Gastrocnemius medialis (tissue), 4 donors: ENCODE measurements around the gene EVA1C. TPM values are rescaled to one million over a fixed set of nuclear protein-coding genes. Genes with fewer than 3 reads are reported as not detected.
"Not testable (repeated sequence)": the region's sequence is repeated elsewhere in the genome, so short reads cannot be mapped to it uniquely, and the experiment has no call there.

ENCODE experiments used
- ATAC-seq, 2 donors: fragments of 150-250 bp; one replicate each; pipeline ENCODE4 v1.9.1; 2016
- DNase-seq, 2 donors: peaks; one replicate each; pipeline ENCODE4 v3.0.0-alpha.2; 2019
- H3K27ac ChIP-seq, 4 donors: fragments of 200-600 bp; sonication (generic); 1 replicate in 1 of 4; 2 replicates in 3 of 4; pipeline ENCODE4 v1.5.1; 2016 to 2018; ENCODE audit warnings: mild to moderate bottlenecking in 2 of 4, moderate library complexity in 1 of 4
- H3K27me3 ChIP-seq, 3 donors: fragments of 200-600 bp; sonication (generic) in 2 of 3; 1 replicate in 1 of 3; 2 replicates in 2 of 3; pipeline versions ENCODE4 v1.5.1 to v1.6.0; 2016 to 2019; ENCODE audit warnings: mild to moderate bottlenecking in 1 of 3, moderate library complexity in 1 of 3
- H3K36me3 ChIP-seq, 2 donors: fragments of 200-600 bp; sonication (generic) in 1 of 2; one replicate each; pipeline ENCODE4 v1.5.1; 2017 to 2018
- H3K4me1 ChIP-seq, 2 donors: fragments of 200-600 bp; sonication (generic) in 1 of 2; one replicate each; pipeline ENCODE4 v1.5.1; 2016 to 2017; ENCODE audit warnings: mild to moderate bottlenecking in 2 of 2
- H3K4me3 ChIP-seq, 4 donors: fragments of 200-600 bp; sonication (generic) in 3 of 4; 1 replicate in 1 of 4; 2 replicates in 3 of 4; pipeline ENCODE4 v1.5.1; 2016 to 2019; ENCODE audit warnings: mild to moderate bottlenecking in 2 of 4
- H3K9me3 ChIP-seq, 3 donors: fragments of 200-600 bp; sonication (generic) in 2 of 3; 1 replicate in 1 of 3; 2 replicates in 2 of 3; pipeline ENCODE4 v1.5.1; 2016 to 2019
- CTCF ChIP-seq, 5 experiments: fragments of 450-650 bp in 3 of 5; fragments of 200-600 bp in 2 of 5; sonication (generic) in 2 of 5; IDR thresholded peaks in 4 of 5; conservative IDR thresholded peaks in 1 of 5; 1 replicate in 4 of 5; 2 replicates in 1 of 5; pipeline ENCODE4 v1.5.1; 2016 to 2019; ENCODE audit warnings: antibody characterized with exemption in 5 of 5, mild to moderate bottlenecking in 3 of 5, moderate library complexity in 3 of 5
- POLR2A ChIP-seq, 2 donors: fragments of 450-650 bp; IDR thresholded peaks; one replicate each; pipeline ENCODE4 v1.6.1; 2017; ENCODE audit warnings: antibody characterized with exemption in 2 of 2, mild to moderate bottlenecking in 2 of 2, moderate library complexity in 2 of 2
- in situ Hi-C, 4 donors: fragments of 200-750 bp; cut with MboI; loops; one replicate each; pipeline versions ENCODE4 v1.15.0 to v1.8.0; 2017; ENCODE audit warnings: low sequenced_read_pairs in 4 of 4
- intact Hi-C: fragments of 100-400 bp; cut with DNase I; formaldehyde crosslinking; loops from one replicate; pipeline ENCODE4 v1.15.1; 2023; ENCODE audit warnings: low total_unique reads
- total RNA-seq, 4 donors: library from RNA; depleted of rRNA; stranded (reverse); fragments of >200 nt; gene quantifications; one replicate each; pipeline versions ENCODE4 v1.1.0 to v1.2.3, GENCODE V29; 2016

Gene EVA1C
- total RNA-seq, 4 donors from 2014 or later = 9.2 to 15.8 (median 12.1) TPM

GRCh38 chr21:32447224-32447623 is 34.7 kb downstream of the EVA1C start:
- no peaks in the 10 kb centered on the region for H3K36me3 ChIP-seq
- in situ Hi-C loops = no loop called here
- H3K4me3 ChIP-seq = no peak overlapping the region
- H3K27ac ChIP-seq = no peak overlapping the region
- TF ChIP-seq CTCF (IDR thresholded peaks at IDR 0.05 in 4 of 5, conservative IDR thresholded peaks at IDR 0.05 in 1 of 5) (no peak), POLR2A (IDR thresholded peaks at IDR 0.05) (no peak)
- peaks cover 0 to 3% of the 10 kb centered on the region in 2 donors for H3K4me1 ChIP-seq
- no peaks in the 10 kb centered on the region for H3K27me3 ChIP-seq
- ATAC-seq (no peak), DNase-seq (no peak)
- H3K9me3 ChIP-seq = no peaks in the 10 kb centered on the region
- intact Hi-C loops = no loop called here

- DNase-seq (no peak), ATAC-seq (no peak)
- Histone ChIP-seq H3K4me1 (peaks cover 0 to 3% of the 10 kb centered on the region in 2 donors), H3K27ac (no peak overlapping the region), H3K9me3 (no peaks in the 10 kb centered on the region), H3K36me3 (no peaks in the 10 kb centered on the region), H3K4me3 (no peak overlapping the region), H3K27me3 (no peaks in the 10 kb centered on the region)
- intact Hi-C loops (no loop called here), in situ Hi-C loops (no loop called here)
- TF ChIP-seq CTCF (IDR thresholded peaks at IDR 0.05 in 4 of 5, conservative IDR thresholded peaks at IDR 0.05 in 1 of 5) (no peak), POLR2A (IDR thresholded peaks at IDR 0.05) (no peak)
These were observed 36.5 kb downstream of the EVA1C start for GRCh38 chr21:32448803-32449594.

GRCh38 chr21:32450881-32451701 is 38.6 kb downstream of the EVA1C start:
- H3K27me3 ChIP-seq, H3K9me3 ChIP-seq, intact Hi-C loops, H3K4me1 ChIP-seq, DNase-seq, H3K4me3 ChIP-seq, H3K36me3 ChIP-seq, in situ Hi-C loops, ATAC-seq: not testable (repeated sequence)
- H3K27ac ChIP-seq = peak overlapping the region; percentile 41 to 64 (median 43)

GRCh38 chr21:32452191-32452590 is 39.7 kb downstream of the EVA1C start:
- H3K27ac ChIP-seq, DNase-seq, H3K9me3 ChIP-seq, H3K4me3 ChIP-seq, intact Hi-C loops, H3K27me3 ChIP-seq, in situ Hi-C loops, ATAC-seq, H3K36me3 ChIP-seq: not testable (repeated sequence)
- H3K4me1 ChIP-seq = peaks cover 7 to 10% of the 10 kb centered on the region in 2 donors

- no peak overlapping the region for H3K27ac ChIP-seq
- no peaks in the 10 kb centered on the region for H3K9me3 ChIP-seq
- no peak for ATAC-seq
- TF ChIP-seq CTCF (IDR thresholded peaks at IDR 0.05 in 4 of 5, conservative IDR thresholded peaks at IDR 0.05 in 1 of 5) (no peak), POLR2A (IDR thresholded peaks at IDR 0.05) (no peak)
- no peaks in the 10 kb centered on the region for H3K27me3 ChIP-seq
- no peak for DNase-seq
- H3K36me3 ChIP-seq = no peaks in the 10 kb centered on the region
- peaks cover 10 to 14% of the 10 kb centered on the region in 2 donors for H3K4me1 ChIP-seq
- intact Hi-C loops (no loop called here), in situ Hi-C loops (no loop called here)
- no peak overlapping the region for H3K4me3 ChIP-seq
These were observed 40.1 kb downstream of the EVA1C start for GRCh38 chr21:32452641-32453040.
